ENCODE data around the gene ASGR1.

DNA sequence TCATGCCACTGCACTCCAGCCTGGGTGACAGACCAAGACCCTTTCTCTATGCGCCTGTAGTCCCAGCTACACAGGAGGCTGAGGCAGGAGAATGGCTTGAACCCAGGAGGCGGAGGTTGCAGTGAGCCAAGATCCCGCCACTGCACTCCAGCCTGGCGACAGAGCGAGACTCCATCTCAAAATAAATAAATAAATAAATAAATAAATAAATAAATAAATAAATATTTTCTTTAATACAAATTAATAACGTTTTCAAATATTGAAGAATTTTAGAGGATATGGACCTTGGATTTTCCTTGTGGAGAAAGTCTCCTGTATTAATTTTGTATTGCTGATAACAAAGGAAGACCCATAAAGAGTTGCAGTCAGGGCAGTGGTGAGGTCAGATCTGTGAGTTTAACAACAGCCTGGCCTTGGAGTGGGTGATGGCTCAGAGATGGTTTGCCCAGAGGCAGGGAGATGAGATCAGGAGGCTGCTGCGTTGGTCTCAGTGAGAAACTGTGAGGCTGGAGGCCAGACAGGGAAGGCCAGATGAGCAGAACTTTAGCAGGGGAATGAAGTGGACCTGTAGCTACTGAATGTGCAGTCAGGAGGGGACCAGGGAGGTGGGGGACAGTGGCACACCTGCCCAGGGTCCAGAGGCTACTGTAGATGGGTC lies 4.4 kb upstream of the ASGR1 start:
- TF ChIP-seq BACH2 (CRISPR knock-in tag; IDR thresholded peaks at IDR 0.05; ENCODE audit: borderline replicate concordance) (no peak), ZFP30 (CRISPR knock-in tag; IDR thresholded peaks at IDR 0.05) (no peak), CSDC2 (CRISPR knock-in tag; IDR thresholded peaks at IDR 0.05) (no peak), GLIS3 (CRISPR knock-in tag; IDR thresholded peaks at IDR 0.05) (no peak), PATZ1 (CRISPR knock-in tag; IDR thresholded peaks at IDR 0.05; ENCODE audit: borderline replicate concordance) (no peak), ZFP3 (CRISPR knock-in tag; IDR thresholded peaks at IDR 0.05) (no peak)
